A549 (cell line): ENCODE measurements around the gene P3H2. TPM values are rescaled to one million over a fixed set of nuclear protein-coding genes. Genes with fewer than 3 reads are reported as not detected.

Experiments
- ATAC-seq, 2 experiments: fragments of 200-7000 bp in 1 of 2; fragments of >200 bp in 1 of 2; cut with Nextera tagmentation in 1 of 2; cut with Tn5 transposase in 1 of 2; 3 replicates each; pipeline versions ENCODE4 v1.8.0 to v1.9.1; 2018 to 2020; ENCODE audit warnings: mild to moderate bottlenecking in 1 of 2, moderate library complexity in 1 of 2
- CTCF ChIA-PET: fragments of 300-600 bp; sonication (Branson Sonifier 250); formaldehyde crosslinking; extraction: SDS; loops from one replicate; lab custom pipeline; 2021; ENCODE audit warnings: antibody characterized with exemption, inconsistent platforms; lab: Yijun Ruan, JAX
- POLR2A ChIA-PET: fragments of 350-600 bp; formaldehyde crosslinking; extraction: SDS; loops from one replicate; lab custom pipeline; 2021; ENCODE audit warnings: antibody characterized with exemption, inconsistent platforms; lab: Yijun Ruan, JAX
- DNase-seq, 2 experiments: peaks; one replicate each; pipeline versions ENCODE4 v3.0.0 to v3.0.0-alpha.2; 2011 to 2016; ENCODE audit warnings: low read depth in 1 of 2, low spot score in 1 of 2
- FAIRE-seq: peaks from 2 replicates; lab custom pipeline; 2011; peaks lifted over from hg19 to GRCh38; lab: Jason Lieb, UNC
- H3K27ac ChIP-seq, 2 experiments: fragments of >200 bp; sonication (Bioruptor Twin); formaldehyde crosslinking; 3 replicates each; pipeline ENCODE4 v1.5.1; 2016 to 2017
- H3K4me1 ChIP-seq: fragments of >200 bp; sonication (Bioruptor Twin); formaldehyde crosslinking; 3 replicates; pipeline ENCODE4 v1.6.1; 2016
- H3K4me2 ChIP-seq: fragments of >200 bp; sonication (Bioruptor Twin); formaldehyde crosslinking; 3 replicates; pipeline ENCODE4 v1.6.1; 2016
- H3K4me3 ChIP-seq: fragments of >200 bp; sonication (Bioruptor Twin); formaldehyde crosslinking; 3 replicates; pipeline ENCODE4 v1.5.1; 2016
- H3K9me3 ChIP-seq: fragments of >200 bp; sonication (Bioruptor Twin); formaldehyde crosslinking; 3 replicates; pipeline ENCODE4 v1.6.1; 2016
- ATOH8 ChIP-seq: fragments of 250-450 bp; sonication (Bioruptor Pico); IDR thresholded peaks from 2 replicates; pipeline ENCODE4 v1.5.0; 2020; ENCODE audit warnings: low read depth, mild to moderate bottlenecking, moderate library complexity
- BCL3 ChIP-seq: fragments of >200 bp; sonication (Bioruptor Twin); formaldehyde crosslinking; IDR thresholded peaks from 3 replicates; pipeline ENCODE4 v1.6.1; 2016
- CEBPB ChIP-seq, 2 experiments: fragments of >200 bp in 1 of 2; sonication (Bioruptor Twin) in 1 of 2; formaldehyde crosslinking in 1 of 2; IDR thresholded peaks; 2 replicates each; pipeline ENCODE4 v1.6.1; 2012 to 2016
- CHD2 ChIP-seq: fragments of 150-350 bp; IDR thresholded peaks from 2 replicates; pipeline ENCODE4 v1.6.1; 2014; ENCODE audit warnings: low read length; ENCODE audit not compliant: partially characterized antibody
- EHMT2 ChIP-seq: fragments of 200-600 bp; sonication (generic); IDR thresholded peaks from 2 replicates; pipeline ENCODE4 v1.6.1; 2016; ENCODE audit warnings: antibody characterized with exemption, low read depth, mild to moderate bottlenecking, moderate library complexity
- EP300 ChIP-seq, 2 experiments: fragments of >200 bp; sonication (Bioruptor Twin); formaldehyde crosslinking; IDR thresholded peaks; 2 replicates in 1 of 2; 3 replicates in 1 of 2; pipeline ENCODE4 v1.6.1; 2016 to 2017
- ESRRA ChIP-seq: fragments of 150-350 bp; IDR thresholded peaks from 2 replicates; pipeline ENCODE4 v1.6.1; 2014; ENCODE audit warnings: mild to moderate bottlenecking, low read length, borderline replicate concordance
- FOSB ChIP-seq: fragments of 250-450 bp; sonication (Bioruptor Pico); IDR thresholded peaks from 2 replicates; pipeline ENCODE4 v1.5.0; 2020; ENCODE audit warnings: mild to moderate bottlenecking, moderate library complexity
- FOSL2 ChIP-seq, 2 experiments: fragments of 450-650 bp in 1 of 2; fragments of >200 bp in 1 of 2; sonication (Bioruptor Twin) in 1 of 2; formaldehyde crosslinking; IDR thresholded peaks; 2 replicates each; pipeline versions ENCODE4 v1.5.0 to v1.6.1; 2016 to 2020; ENCODE audit warnings: mild to moderate bottlenecking in 1 of 2, moderate library complexity in 1 of 2
- FOXS1 ChIP-seq: fragments of 250-450 bp; sonication (Bioruptor Pico); IDR thresholded peaks from 2 replicates; pipeline ENCODE4 v1.5.0; 2020; ENCODE audit warnings: mild to moderate bottlenecking, moderate library complexity
- HEYL ChIP-seq: fragments of 250-450 bp; sonication (Bioruptor Pico); IDR thresholded peaks from 2 replicates; pipeline ENCODE4 v1.8.0; 2021; ENCODE audit warnings: mild to moderate bottlenecking, moderate library complexity
- MAFK ChIP-seq: fragments of 450-650 bp; IDR thresholded peaks from 2 replicates; pipeline ENCODE4 v1.6.1; 2014; ENCODE audit not compliant: partially characterized antibody
- MAX ChIP-seq: IDR thresholded peaks from 2 replicates; pipeline ENCODE4 v1.6.1; 2012
- MAZ ChIP-seq: fragments of 150-350 bp; IDR thresholded peaks from 2 replicates; pipeline ENCODE4 v1.6.1; 2014; ENCODE audit warnings: antibody characterized with exemption, low read depth, low read length, borderline replicate concordance
- MYC ChIP-seq: IDR thresholded peaks from 2 replicates; pipeline ENCODE4 v1.6.1; 2012; ENCODE audit warnings: mild to moderate bottlenecking, inconsistent platforms, low read length, improper control_type of control experiment, borderline replicate concordance
- NFE2L2 ChIP-seq: fragments of 150-350 bp; conservative IDR thresholded peaks from 2 replicates; pipeline ENCODE4 v1.6.1; 2014; ENCODE audit warnings: low read length
- NR3C1 ChIP-seq: fragments of >200 bp; sonication (Bioruptor Twin); formaldehyde crosslinking; IDR thresholded peaks from 3 replicates; pipeline ENCODE4 v1.6.1; 2017
- POLR2AphosphoS2 ChIP-seq: conservative IDR thresholded peaks from 2 replicates; pipeline ENCODE4 v1.6.1; 2012; ENCODE audit warnings: low read length, improper control_type of control experiment, inconsistent platforms
- RARB ChIP-seq: fragments of 250-450 bp; sonication (Bioruptor Pico); IDR thresholded peaks from 2 replicates; pipeline ENCODE4 v1.8.0; 2021; ENCODE audit warnings: mild to moderate bottlenecking, moderate library complexity
- RFX5 ChIP-seq: fragments of 450-650 bp; IDR thresholded peaks from 2 replicates; pipeline ENCODE4 v1.7.1; 2014; ENCODE audit warnings: antibody characterized with exemption, mild to moderate bottlenecking, moderate library complexity
- RNF2 ChIP-seq: fragments of 200-600 bp; sonication (generic); IDR thresholded peaks from 2 replicates; pipeline ENCODE4 v1.6.1; 2016; ENCODE audit warnings: low read depth, mild to moderate bottlenecking, antibody characterized with exemption, moderate library complexity, borderline replicate concordance
- ZC3H11A ChIP-seq: fragments of 450-650 bp; IDR thresholded peaks from 2 replicates; pipeline ENCODE4 v1.6.1; 2014; ENCODE audit warnings: antibody characterized with exemption, mild to moderate bottlenecking
- ZFP36 ChIP-seq: fragments of 450-650 bp; IDR thresholded peaks from 2 replicates; pipeline ENCODE4 v1.6.1; 2014; ENCODE audit warnings: borderline replicate concordance; ENCODE audit not compliant: partially characterized antibody
- ZNF302 ChIP-seq: fragments of 250-450 bp; sonication (Bioruptor Pico); IDR thresholded peaks from 2 replicates; pipeline ENCODE4 v1.9.0; 2021; ENCODE audit warnings: inconsistent platforms, mild to moderate bottlenecking, moderate library complexity
- ZSCAN20 ChIP-seq: fragments of 250-450 bp; sonication (Bioruptor Pico); IDR thresholded peaks from 2 replicates; pipeline ENCODE4 v1.8.0; 2022; ENCODE audit warnings: mild to moderate bottlenecking, moderate library complexity
- WGBS: methylation state at CpG from one replicate; pipeline ENCODE4 v1.1.6; 2017; ENCODE audit errors: missing lambda C conversion rate; 5-methylcytosine and 5-hydroxymethylcytosine counted together
- polyA plus RNA-seq, 4 experiments: library from polyadenylated mRNA; depleted of rRNA in 3 of 4; stranded (reverse); fragments of >200 nt; fragmentation: RNase III in 1 of 4; extraction: RNeasy Plus Mini Kit Qiagen cat#74134 plus additional on column Dnase treatment in 1 of 4; gene quantifications; 2 replicates in 3 of 4; 3 replicates in 1 of 4; pipeline ENCODE4 v1.2.3, GENCODE V29; 2011 to 2017
- TF ChIP-seq, protein P1 (sequence below): fragments of >200 bp; sonication (Bioruptor Twin); formaldehyde crosslinking; IDR thresholded peaks from 3 replicates; pipeline ENCODE4 v1.5.1; 2016
- TF ChIP-seq, protein P2 (sequence below): fragments of 450-650 bp; IDR thresholded peaks from 2 replicates; pipeline ENCODE4 v1.6.1; 2014; ENCODE audit warnings: antibody characterized with exemption
- TF ChIP-seq, protein P3 (sequence below): fragments of >200 bp; sonication (Bioruptor Twin); formaldehyde crosslinking; IDR thresholded peaks from 2 replicates; pipeline ENCODE4 v1.6.1; 2016

P3H2 gene
- polyA plus RNA-seq, 2 of the 4 experiments (the other 2 are of a cell fraction): 56.6 to 72.5 TPM

DNA sequence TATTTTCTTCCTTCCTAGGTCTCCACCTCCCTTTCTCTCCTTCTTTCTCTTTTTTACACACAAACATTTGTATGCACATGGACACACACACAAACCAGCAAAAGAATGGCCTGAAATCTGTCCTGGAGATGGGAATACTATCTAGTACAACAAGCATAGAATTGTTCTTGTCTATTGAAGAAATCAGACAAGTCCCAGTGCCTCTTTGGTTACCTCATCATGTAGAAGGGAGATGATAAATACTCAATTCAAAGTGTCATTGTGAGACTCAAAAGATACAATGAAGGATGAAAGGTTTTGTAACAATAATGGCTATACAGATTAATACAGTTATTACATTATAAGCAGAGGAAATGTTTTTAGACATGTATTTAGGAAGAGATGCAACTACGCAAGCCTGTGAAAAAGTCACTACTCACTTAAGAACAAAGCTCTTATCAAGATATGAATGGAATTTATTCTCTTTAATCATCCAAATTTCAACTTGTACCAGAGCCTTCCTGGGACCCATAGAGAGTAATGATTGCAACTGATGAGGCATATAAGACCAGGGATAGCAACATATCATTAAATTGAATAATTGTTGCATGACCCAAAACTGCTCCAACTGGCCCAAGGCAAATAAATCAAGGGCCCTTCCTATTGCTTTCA is 43.2 kb downstream of the P3H2 start:
- Histone ChIP-seq H3K27ac (peak overlapping the region; percentile 34 to 81), H3K9me3 (no peaks in the 10 kb centered on the region), H3K4me3 (no peak overlapping the region), H3K4me1 (peaks cover 55% of the 10 kb centered on the region), H3K4me2 (peak overlapping the region; percentile 56)
- POLR2A ChIA-PET: no interaction called here
- FAIRE-seq: no peak
- TF ChIP-seq, protein P1, sequence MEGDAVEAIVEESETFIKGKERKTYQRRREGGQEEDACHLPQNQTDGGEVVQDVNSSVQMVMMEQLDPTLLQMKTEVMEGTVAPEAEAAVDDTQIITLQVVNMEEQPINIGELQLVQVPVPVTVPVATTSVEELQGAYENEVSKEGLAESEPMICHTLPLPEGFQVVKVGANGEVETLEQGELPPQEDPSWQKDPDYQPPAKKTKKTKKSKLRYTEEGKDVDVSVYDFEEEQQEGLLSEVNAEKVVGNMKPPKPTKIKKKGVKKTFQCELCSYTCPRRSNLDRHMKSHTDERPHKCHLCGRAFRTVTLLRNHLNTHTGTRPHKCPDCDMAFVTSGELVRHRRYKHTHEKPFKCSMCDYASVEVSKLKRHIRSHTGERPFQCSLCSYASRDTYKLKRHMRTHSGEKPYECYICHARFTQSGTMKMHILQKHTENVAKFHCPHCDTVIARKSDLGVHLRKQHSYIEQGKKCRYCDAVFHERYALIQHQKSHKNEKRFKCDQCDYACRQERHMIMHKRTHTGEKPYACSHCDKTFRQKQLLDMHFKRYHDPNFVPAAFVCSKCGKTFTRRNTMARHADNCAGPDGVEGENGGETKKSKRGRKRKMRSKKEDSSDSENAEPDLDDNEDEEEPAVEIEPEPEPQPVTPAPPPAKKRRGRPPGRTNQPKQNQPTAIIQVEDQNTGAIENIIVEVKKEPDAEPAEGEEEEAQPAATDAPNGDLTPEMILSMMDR: no peak
- TF ChIP-seq ZSCAN20 (CRISPR knock-in tag): no peak
- no peak for TF ChIP-seq ATOH8 (CRISPR knock-in tag)
- TF ChIP-seq, protein P2, sequence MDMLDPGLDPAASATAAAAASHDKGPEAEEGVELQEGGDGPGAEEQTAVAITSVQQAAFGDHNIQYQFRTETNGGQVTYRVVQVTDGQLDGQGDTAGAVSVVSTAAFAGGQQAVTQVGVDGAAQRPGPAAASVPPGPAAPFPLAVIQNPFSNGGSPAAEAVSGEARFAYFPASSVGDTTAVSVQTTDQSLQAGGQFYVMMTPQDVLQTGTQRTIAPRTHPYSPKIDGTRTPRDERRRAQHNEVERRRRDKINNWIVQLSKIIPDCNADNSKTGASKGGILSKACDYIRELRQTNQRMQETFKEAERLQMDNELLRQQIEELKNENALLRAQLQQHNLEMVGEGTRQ: no peak
- TF ChIP-seq FOSL2 (IDR thresholded peaks at IDR 0.05): no peak
- TF ChIP-seq FOSL2 (CRISPR knock-in tag; IDR thresholded peaks at IDR 0.05): no peak
- no peak for TF ChIP-seq MAFK
- no peak for TF ChIP-seq BCL3
- TF ChIP-seq CEBPB (IDR thresholded peaks at IDR 0.05): no peak
- TF ChIP-seq, protein P3, sequence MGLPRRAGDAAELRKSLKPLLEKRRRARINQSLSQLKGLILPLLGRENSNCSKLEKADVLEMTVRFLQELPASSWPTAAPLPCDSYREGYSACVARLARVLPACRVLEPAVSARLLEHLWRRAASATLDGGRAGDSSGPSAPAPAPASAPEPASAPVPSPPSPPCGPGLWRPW: no peak
- TF ChIP-seq HEYL: no peak
- no peak for TF ChIP-seq NR3C1
- TF ChIP-seq EP300 (IDR thresholded peaks at IDR 0.05): no peak
- no peak for TF ChIP-seq MAZ
- TF ChIP-seq MYC: no peak
- 89% methylated on average over 1 of the region's 1 CpG for WGBS
- DNase-seq: no peak
- ATAC-seq: peak in 1 of 2 experiments; percentile 4; a peak in 1 of 6 replicates
- CTCF ChIA-PET: interaction anchor here (1.3 to 1.5 kb wide), 2 partner anchors 23 to 124 kb away, joined by 3 read pairs; no protein-coding TSS in a partner anchor

- Histone ChIP-seq H3K4me1 (peaks cover 57% of the 10 kb centered on the region), H3K4me3 (no peak overlapping the region), H3K4me2 (peak overlapping the region; percentile 56), H3K27ac (peak overlapping the region; percentile 28 to 81), H3K9me3 (no peaks in the 10 kb centered on the region)
- CTCF ChIA-PET: interaction anchor here (0.5 to 1.5 kb wide), 4 partner anchors 22 to 125 kb away, joined by 3 to 4 read pairs (median 3); no protein-coding TSS in a partner anchor
- WGBS: 4% methylated on average over 1 of the region's 1 CpG
- FAIRE-seq: peak; percentile 32
- ATAC-seq: peak; percentile 90 to 97
- peak; percentile 61 to 80 for DNase-seq
- POLR2A ChIA-PET: interaction anchor here (0.5 kb wide), 1 partner anchor 59 kb away, joined by 5 read pairs; no protein-coding TSS in a partner anchor
- TF ChIP-seq NR3C1 (no peak), FOSB (CRISPR knock-in tag) (peak; percentile 55; the same call in 1 of the 2 replicates), RFX5 (no peak), ESRRA (no peak), RARB (no peak), CHD2 (no peak), EHMT2 (no peak), FOXS1 (CRISPR knock-in tag) (peak; percentile 77; the same call in 1 of the 2 replicates), MAX (peak; percentile 46), ZSCAN20 (CRISPR knock-in tag) (no peak), BCL3 (no peak), POLR2AphosphoS2 (no peak), RNF2 (no peak), NFE2L2 (no peak), ZC3H11A (no peak), ZFP36 (no peak), ZNF302 (peak; percentile 34; the same call in 1 of the 2 replicates)
- TF ChIP-seq, protein P3: no peak
These were observed 43.9 kb downstream of the P3H2 start for GRCh38 chr3:190076601-190077394.
